Measurements from ENCODE around the gene INTU. TPM values are rescaled to one million over a fixed set of nuclear protein-coding genes. Genes with fewer than 3 reads are reported as not detected.

INTU gene
- total RNA-seq, 4 donors from 2014 or later = 4.1 to 8.1 (median 5.1) TPM

DNA sequence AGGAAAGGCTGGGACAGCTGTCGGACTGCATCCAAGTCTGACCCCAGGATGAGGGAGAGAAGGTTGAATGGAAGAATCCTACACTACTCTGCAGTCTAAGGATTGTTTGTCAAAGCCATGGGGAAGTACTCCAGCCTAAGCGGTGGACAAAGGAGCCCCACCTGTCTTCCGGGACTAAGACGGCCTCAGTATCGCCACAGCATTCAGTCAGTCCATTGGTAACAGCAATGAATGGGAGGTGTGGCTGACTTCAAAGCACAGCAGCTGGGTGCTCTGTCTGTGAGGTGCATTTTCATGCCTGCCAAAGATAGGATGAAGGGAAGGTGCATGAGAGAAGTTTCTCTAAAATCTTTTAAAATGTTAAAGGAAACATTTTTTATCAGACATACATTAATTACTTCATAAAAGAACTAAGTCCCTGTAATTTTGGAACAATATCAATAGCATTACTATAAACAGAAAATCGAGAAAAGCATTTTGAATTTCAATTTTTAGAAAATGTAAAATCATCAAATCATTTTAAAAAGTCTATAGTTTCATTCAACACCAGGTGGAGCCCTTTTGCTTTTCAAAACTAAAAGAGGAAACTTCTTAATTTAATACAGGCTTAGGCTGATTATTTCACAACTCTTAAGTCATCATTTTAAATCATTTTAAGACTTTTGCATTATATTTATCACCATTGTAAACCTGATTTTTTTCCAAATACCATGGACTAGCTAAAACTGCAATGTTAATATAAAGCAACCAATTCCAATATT is 27.6 kb upstream of the INTU start:
- WGBS, 2 donors = 14 to 15% methylated on average over 6 of the region's 6 CpGs
- intact Hi-C loops (cut with DNase I; ENCODE audit: low total_unique reads) = loop anchor here (5.0 kb wide), 1 partner anchor 127 kb away; the partner anchor contains the start of gene SLC25A31
- no peak for DNase-seq (ENCODE audit: low spot score in 2 of 2)
- TF ChIP-seq CTCF (IDR thresholded peaks at IDR 0.05) = no peak
- no peak for TF ChIP-seq POLR2A (IDR thresholded peaks at IDR 0.05)
- no peak overlapping the region for H3K4me3 ChIP-seq (ENCODE audit: low read depth, poor library complexity, severe bottlenecking)

GRCh38 chr4:127606823-127607222 is 25.9 kb upstream of the INTU start:
- H3K4me3 ChIP-seq (ENCODE audit: low read depth, poor library complexity, severe bottlenecking) = no peak overlapping the region
- DNase-seq (ENCODE audit: low spot score in 2 of 2) = no peak
- no peak for TF ChIP-seq POLR2A (IDR thresholded peaks at IDR 0.05)
- TF ChIP-seq CTCF (IDR thresholded peaks at IDR 0.05) = no peak
- intact Hi-C loops (cut with DNase I; ENCODE audit: low total_unique reads) = no loop called here

DNA sequence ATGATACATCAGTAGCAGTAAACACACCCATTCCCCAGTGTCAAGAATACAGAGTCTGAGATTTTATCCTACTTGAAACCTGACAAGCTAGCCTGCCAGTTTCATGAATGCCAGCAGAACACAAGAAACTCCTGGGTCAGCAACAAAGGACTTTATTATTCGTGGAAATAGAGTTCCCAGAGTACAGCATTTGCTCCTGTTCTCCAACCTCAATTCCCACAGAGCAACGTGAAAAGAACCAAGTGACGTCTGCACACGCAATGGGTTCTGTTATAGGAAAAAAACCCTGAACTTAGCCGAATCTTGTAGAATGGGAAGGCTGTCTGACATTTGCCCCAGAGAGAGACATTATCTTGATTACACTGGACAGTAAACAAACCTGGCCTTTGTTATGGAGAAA is 23.3 kb upstream of the INTU start:
- 63 to 70% methylated on average over 5 of the region's 5 CpGs for WGBS, 2 donors
- intact Hi-C loops (cut with DNase I; ENCODE audit: low total_unique reads) = no loop called here
- no peak for DNase-seq (ENCODE audit: low spot score in 2 of 2)
- no peak for TF ChIP-seq POLR2A (IDR thresholded peaks at IDR 0.05)
- no peak for TF ChIP-seq CTCF (IDR thresholded peaks at IDR 0.05)
- H3K4me3 ChIP-seq (ENCODE audit: low read depth, poor library complexity, severe bottlenecking) = no peak overlapping the region

DNA sequence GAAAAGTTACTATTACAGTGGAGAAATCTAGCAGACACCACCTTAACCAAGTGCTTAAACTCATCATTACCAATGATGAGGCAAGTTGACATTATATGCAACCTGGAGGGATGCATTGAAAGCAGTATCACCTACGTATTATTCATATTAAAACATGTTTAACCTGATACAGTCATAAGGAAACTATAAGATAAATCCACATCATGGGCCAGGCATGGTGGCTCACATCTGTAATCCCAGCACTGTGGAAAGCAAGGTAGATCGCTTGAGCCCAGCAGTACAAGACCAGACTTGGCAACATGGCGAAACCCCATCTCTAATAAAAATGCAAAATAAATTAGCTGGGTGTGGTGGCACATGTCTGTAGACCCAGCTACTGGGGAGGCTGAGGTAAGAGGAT is 22.3 kb upstream of the INTU start:
- intact Hi-C loops (cut with DNase I; ENCODE audit: low total_unique reads) = no loop called here
- DNase-seq (ENCODE audit: low spot score in 2 of 2) = no peak
- 67 to 78% methylated on average over 3 of the region's 3 CpGs for WGBS, 2 donors
- no peak overlapping the region for H3K4me3 ChIP-seq (ENCODE audit: low read depth, poor library complexity, severe bottlenecking)
- TF ChIP-seq CTCF (IDR thresholded peaks at IDR 0.05) = no peak
- TF ChIP-seq POLR2A (IDR thresholded peaks at IDR 0.05) = no peak

- WGBS, 2 donors = 25 to 35% methylated on average over 2 of the region's 2 CpGs
- H3K4me3 ChIP-seq (ENCODE audit: low read depth, poor library complexity, severe bottlenecking) = no peak overlapping the region
- intact Hi-C loops (cut with DNase I; ENCODE audit: low total_unique reads) = no loop called here
- DNase-seq (ENCODE audit: low spot score in 2 of 2) = no peak
- no peak for TF ChIP-seq CTCF (IDR thresholded peaks at IDR 0.05)
- TF ChIP-seq POLR2A (IDR thresholded peaks at IDR 0.05) = no peak
Measured at GRCh38 chr4:127616898-127617297, 15.9 kb upstream of the INTU start.

- intact Hi-C loops (cut with DNase I; ENCODE audit: low total_unique reads) = no loop called here
- no peak overlapping the region for H3K4me3 ChIP-seq (ENCODE audit: low read depth, poor library complexity, severe bottlenecking)
- TF ChIP-seq CTCF (IDR thresholded peaks at IDR 0.05) (no peak), POLR2A (IDR thresholded peaks at IDR 0.05) (no peak)
- DNase-seq (ENCODE audit: low spot score in 2 of 2) = no peak
Measured at GRCh38 chr4:127618427-127618826, 14.3 kb upstream of the INTU start.
